GM12801 (cell line): ENCODE measurements around the gene DHX34.

Experiments used
- CTCF ChIP-seq: IDR thresholded peaks from one replicate; pipeline ENCODE4 v1.5.1; 2011; ENCODE audit warnings: control low read depth; ENCODE audit not compliant: insufficient read length; ENCODE audit errors: extremely low read depth

Gene DHX34

GRCh38 chr19:47331490-47331889, 17.6 kb upstream of the DHX34 start:
- no peak for TF ChIP-seq CTCF

GRCh38 chr19:47331931-47332547, 17.1 kb upstream of the DHX34 start, which contains the start of gene C5AR2:
TSS of gene C5AR2 (plus strand) at chr19:47332175. CDS start at chr19:47340800, 8,625 bp downstream.
- no peak for TF ChIP-seq CTCF

GRCh38 chr19:47339196-47339880, 9.8 kb upstream of the DHX34 start:
- no peak for TF ChIP-seq CTCF

GRCh38 chr19:47340477-47341208, 8.5 kb upstream of the DHX34 start:
- no peak for TF ChIP-seq CTCF

GRCh38 chr19:47341734-47342133, 7.4 kb upstream of the DHX34 start:
- no peak for TF ChIP-seq CTCF

- no peak for TF ChIP-seq CTCF
Observed at GRCh38 chr19:47343194-47343802, 5.8 kb upstream of the DHX34 start.

- TF ChIP-seq CTCF: no peak
Observed at GRCh38 chr19:47344425-47344824, 4.7 kb upstream of the DHX34 start.
